GM19438 (cell line): ENCODE measurements around the gene SFT2D3.

Source experiments
- ATAC-seq: cut with Tn5 transposase; IDR thresholded peaks from one replicate; pipeline ENCODE4 v1.9.1; 2021; ENCODE audit warnings: low read depth; ENCODE audit not compliant: unreplicated experiment

SFT2D3 gene

GRCh38 chr2:127705391-127706065 lies 4.2 kb downstream of the SFT2D3 start:
- ATAC-seq: no peak

- ATAC-seq: no peak
Observed at GRCh38 chr2:127706215-127706990, 5.1 kb downstream of the SFT2D3 start.

GRCh38 chr2:127707890-127708648 lies 6.8 kb downstream of the SFT2D3 start:
- no peak for ATAC-seq

GRCh38 chr2:127709336-127709735 lies 8.0 kb downstream of the SFT2D3 start:
- no peak for ATAC-seq

- ATAC-seq: no peak
Observed at GRCh38 chr2:127712999-127713398, 11.7 kb downstream of the SFT2D3 start.

GRCh38 chr2:127713562-127713961 lies 12.3 kb downstream of the SFT2D3 start:
- ATAC-seq: no peak

- no peak for ATAC-seq
Observed at GRCh38 chr2:127715778-127716449, 14.6 kb downstream of the SFT2D3 start.

GRCh38 chr2:127718271-127718670 lies 17.0 kb downstream of the SFT2D3 start:
- ATAC-seq: no peak

GRCh38 chr2:127719301-127720218 lies 18.3 kb downstream of the SFT2D3 start:
- no peak for ATAC-seq

- ATAC-seq: no peak
Observed at GRCh38 chr2:127721311-127721977, 20.1 kb downstream of the SFT2D3 start.

- no peak for ATAC-seq
Observed at GRCh38 chr2:127721978-127722355, 20.7 kb downstream of the SFT2D3 start.

- no peak for ATAC-seq
Observed at GRCh38 chr2:127722807-127723206, 21.5 kb downstream of the SFT2D3 start.

GRCh38 chr2:127726158-127726880 lies 25.0 kb downstream of the SFT2D3 start:
- no peak for ATAC-seq

GRCh38 chr2:127733113-127733815 lies 32.0 kb downstream of the SFT2D3 start:
- no peak for ATAC-seq

GRCh38 chr2:127733816-127734537 lies 32.7 kb downstream of the SFT2D3 start:
- no peak for ATAC-seq

GRCh38 chr2:127735044-127735443 lies 33.7 kb downstream of the SFT2D3 start:
- no peak for ATAC-seq
